Neural progenitor cell (in vitro differentiated cells): ENCODE data around the gene WSB2. TPM values are rescaled to one million over a fixed set of nuclear protein-coding genes. Genes with fewer than 3 reads are reported as not detected.

Source experiments
- DNase-seq: peaks from one replicate; pipeline ENCODE4 v3.0.0-alpha.2; 2016; ENCODE audit warnings: low spot score
- H2AFZ ChIP-seq: fragments of 200-600 bp; sonication (generic); replicated peaks from 2 replicates; pipeline ENCODE4 v1.6.1; 2016; ENCODE audit warnings: antibody characterized with exemption
- H3F3A ChIP-seq: fragments of 200-600 bp; sonication (generic); 2 replicates; pipeline ENCODE4 v1.6.1; 2016; ENCODE audit warnings: antibody characterized with exemption, low read depth
- H3K27ac ChIP-seq: fragments of 200-600 bp; sonication (generic); 2 replicates; pipeline ENCODE4 v1.5.1; 2016; ENCODE audit warnings: mild to moderate bottlenecking
- H3K27me3 ChIP-seq: fragments of 200-600 bp; sonication (generic); 2 replicates; pipeline ENCODE4 v1.6.1; 2016; ENCODE audit warnings: mild to moderate bottlenecking, moderate library complexity
- H3K36me3 ChIP-seq: fragments of 200-600 bp; sonication (generic); 2 replicates; pipeline ENCODE4 v1.5.1; 2016
- H3K4me1 ChIP-seq: fragments of 200-600 bp; sonication (generic); 2 replicates; pipeline ENCODE4 v1.6.1; 2016; ENCODE audit warnings: mixed run types
- H3K4me2 ChIP-seq: fragments of 200-600 bp; sonication (generic); 2 replicates; pipeline ENCODE4 v1.6.1; 2016
- H3K4me3 ChIP-seq: fragments of 200-600 bp; sonication (generic); 2 replicates; pipeline ENCODE4 v1.5.1; 2016
- H3K79me2 ChIP-seq: fragments of 200-600 bp; sonication (generic); 2 replicates; pipeline ENCODE4 v1.6.1; 2016; ENCODE audit warnings: low read depth
- H3K9ac ChIP-seq: fragments of 200-600 bp; sonication (generic); 2 replicates; pipeline ENCODE4 v1.6.1; 2016
- H3K9me3 ChIP-seq: fragments of 200-600 bp; sonication (generic); 2 replicates; pipeline ENCODE4 v1.5.1; 2016; ENCODE audit warnings: low read depth
- H4K20me1 ChIP-seq: fragments of 200-600 bp; sonication (generic); 2 replicates; pipeline ENCODE4 v1.6.1; 2016; ENCODE audit warnings: low read depth
- H3K27ac Mint-ChIP-seq: 3 replicates; pipeline ENCODE4 v1.8.0; 2021; ENCODE audit warnings: mixed read lengths
- H3K27me3 Mint-ChIP-seq: 2 replicates; pipeline ENCODE4 v1.8.0; 2022; ENCODE audit warnings: low read depth, mild to moderate bottlenecking, inconsistent platforms, moderate library complexity, mixed read lengths; ENCODE audit not compliant: insufficient read depth
- H3K36me3 Mint-ChIP-seq: 3 replicates; pipeline ENCODE4 v1.8.0; 2021; ENCODE audit warnings: mixed read lengths
- H3K4me1 Mint-ChIP-seq: 3 replicates; pipeline ENCODE4 v1.8.0; 2021; ENCODE audit warnings: mixed read lengths
- H3K4me3 Mint-ChIP-seq: 3 replicates; pipeline ENCODE4 v1.8.0; 2021; ENCODE audit warnings: mild to moderate bottlenecking, moderate library complexity, mixed read lengths
- H3K9me3 Mint-ChIP-seq: 3 replicates; pipeline ENCODE4 v1.8.0; 2020; ENCODE audit warnings: mixed read lengths
- EZH2 ChIP-seq: fragments of 200-600 bp; sonication (generic); IDR thresholded peaks from 2 replicates; pipeline ENCODE4 v1.6.1; 2017; ENCODE audit warnings: antibody characterized with exemption, mild to moderate bottlenecking, moderate library complexity
- EZH2phosphoT487 ChIP-seq: fragments of 200-600 bp; sonication (generic); IDR thresholded peaks from 2 replicates; pipeline ENCODE4 v1.6.1; 2017; ENCODE audit warnings: antibody characterized with exemption
- total RNA-seq: library from RNA; depleted of rRNA; stranded (reverse); fragments of >200 nt; gene quantifications from 2 replicates; pipeline ENCODE4 v1.2.3, GENCODE V29; 2015; ENCODE audit warnings: low replicate concordance
- TF ChIP-seq, protein P1 (sequence below): fragments of 200-600 bp; sonication (generic); IDR thresholded peaks from 2 replicates; pipeline ENCODE4 v1.5.1; 2017; ENCODE audit warnings: antibody characterized with exemption, mild to moderate bottlenecking

WSB2 gene
- total RNA-seq, 1 donor from 2014 or later = 21.2 TPM

DNA sequence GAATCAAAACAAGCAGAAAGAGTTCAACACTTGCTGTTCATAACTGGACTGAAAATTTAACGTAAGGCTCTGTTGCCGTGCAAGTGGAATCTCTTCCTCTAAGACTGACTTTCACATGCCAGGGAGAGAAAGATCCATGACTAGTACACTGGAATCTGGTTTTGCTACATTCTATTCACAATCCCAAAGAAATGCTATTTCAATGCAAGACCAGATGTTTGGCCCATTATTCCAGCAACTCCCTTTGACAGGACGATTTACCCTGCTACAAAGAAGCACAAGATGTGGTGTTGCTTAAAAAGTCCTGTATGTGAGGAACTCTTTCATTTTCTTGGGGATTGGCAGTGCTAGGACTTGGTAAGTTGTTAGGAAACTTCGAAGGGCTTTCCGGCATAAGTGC lies 27.1 kb downstream of the WSB2 start:
- Mint-ChIP-seq H3K4me1 (no peaks in the 10 kb centered on the region), H3K36me3 (peaks cover 24% of the 10 kb centered on the region), H3K27me3 (no peaks in the 10 kb centered on the region), H3K4me3 (no peak overlapping the region), H3K9me3 (no peaks in the 10 kb centered on the region), H3K27ac (no peak overlapping the region)
- no peak for DNase-seq
- no peaks in the 10 kb centered on the region for H3K27me3 ChIP-seq
- H2AFZ ChIP-seq = no peak overlapping the region
- H3F3A ChIP-seq = peaks cover 14% of the 10 kb centered on the region
- H3K79me2 ChIP-seq = no peaks in the 10 kb centered on the region
- no peak overlapping the region for H3K27ac ChIP-seq
- H3K4me1 ChIP-seq = no peaks in the 10 kb centered on the region
- H3K4me2 ChIP-seq = no peak overlapping the region
- no peaks in the 10 kb centered on the region for H3K9me3 ChIP-seq
- H4K20me1 ChIP-seq = peaks cover 2% of the 10 kb centered on the region
- TF ChIP-seq EZH2 (no peak), EZH2phosphoT487 (no peak)
- TF ChIP-seq, protein P1, sequence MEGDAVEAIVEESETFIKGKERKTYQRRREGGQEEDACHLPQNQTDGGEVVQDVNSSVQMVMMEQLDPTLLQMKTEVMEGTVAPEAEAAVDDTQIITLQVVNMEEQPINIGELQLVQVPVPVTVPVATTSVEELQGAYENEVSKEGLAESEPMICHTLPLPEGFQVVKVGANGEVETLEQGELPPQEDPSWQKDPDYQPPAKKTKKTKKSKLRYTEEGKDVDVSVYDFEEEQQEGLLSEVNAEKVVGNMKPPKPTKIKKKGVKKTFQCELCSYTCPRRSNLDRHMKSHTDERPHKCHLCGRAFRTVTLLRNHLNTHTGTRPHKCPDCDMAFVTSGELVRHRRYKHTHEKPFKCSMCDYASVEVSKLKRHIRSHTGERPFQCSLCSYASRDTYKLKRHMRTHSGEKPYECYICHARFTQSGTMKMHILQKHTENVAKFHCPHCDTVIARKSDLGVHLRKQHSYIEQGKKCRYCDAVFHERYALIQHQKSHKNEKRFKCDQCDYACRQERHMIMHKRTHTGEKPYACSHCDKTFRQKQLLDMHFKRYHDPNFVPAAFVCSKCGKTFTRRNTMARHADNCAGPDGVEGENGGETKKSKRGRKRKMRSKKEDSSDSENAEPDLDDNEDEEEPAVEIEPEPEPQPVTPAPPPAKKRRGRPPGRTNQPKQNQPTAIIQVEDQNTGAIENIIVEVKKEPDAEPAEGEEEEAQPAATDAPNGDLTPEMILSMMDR = no peak
- H3K9ac ChIP-seq = no peak overlapping the region
- no peak overlapping the region for H3K4me3 ChIP-seq
- H3K36me3 ChIP-seq = peaks cover 5% of the 10 kb centered on the region

- TF ChIP-seq, protein P1 = no peak
- TF ChIP-seq EZH2phosphoT487 (no peak), EZH2 (no peak)
- Histone ChIP-seq H3K4me2 (no peak overlapping the region), H3K9me3 (no peaks in the 10 kb centered on the region), H3K27ac (no peak overlapping the region), H3K4me1 (no peaks in the 10 kb centered on the region), H4K20me1 (no peaks in the 10 kb centered on the region), H3F3A (peaks cover 14% of the 10 kb centered on the region), H3K36me3 (peaks cover 5% of the 10 kb centered on the region), H3K9ac (no peak overlapping the region), H2AFZ (no peak overlapping the region), H3K27me3 (no peaks in the 10 kb centered on the region), H3K4me3 (no peak overlapping the region), H3K79me2 (no peaks in the 10 kb centered on the region)
- Mint-ChIP-seq H3K4me1 (no peaks in the 10 kb centered on the region), H3K9me3 (no peaks in the 10 kb centered on the region), H3K27ac (no peak overlapping the region), H3K27me3 (no peaks in the 10 kb centered on the region), H3K36me3 (peaks cover 28% of the 10 kb centered on the region), H3K4me3 (no peak overlapping the region)
- no peak for DNase-seq
Measured at GRCh38 chr12:118033323-118033722, 27.7 kb downstream of the WSB2 start.

- H3K36me3 Mint-ChIP-seq = peaks cover 30% of the 10 kb centered on the region
- no peak overlapping the region for H3K4me3 Mint-ChIP-seq
Measured at GRCh38 chr12:118032188-118032587, 28.8 kb downstream of the WSB2 start.

More at GRCh38 chr12:118032188-118032587, 28.8 kb downstream of the WSB2 start:
- Histone ChIP-seq H2AFZ (no peak overlapping the region), H3K9ac (no peak overlapping the region), H3K79me2 (no peaks in the 10 kb centered on the region), H4K20me1 (no peaks in the 10 kb centered on the region), H3K27me3 (no peaks in the 10 kb centered on the region), H3K4me2 (no peak overlapping the region), H3K9me3 (no peaks in the 10 kb centered on the region), H3F3A (peaks cover 14% of the 10 kb centered on the region), H3K27ac (no peak overlapping the region), H3K4me1 (no peaks in the 10 kb centered on the region), H3K4me3 (no peak overlapping the region), H3K36me3 (peaks cover 5% of the 10 kb centered on the region)
- H3K27me3 Mint-ChIP-seq = no peaks in the 10 kb centered on the region
- no peaks in the 10 kb centered on the region for H3K9me3 Mint-ChIP-seq
- H3K4me1 Mint-ChIP-seq = no peaks in the 10 kb centered on the region
- DNase-seq = no peak
- TF ChIP-seq, protein P1 = no peak
- no peak for TF ChIP-seq EZH2phosphoT487
- no peak for TF ChIP-seq EZH2
- H3K27ac Mint-ChIP-seq = no peak overlapping the region
